IPS-15b (cell line): Measurements from ENCODE around the gene CYSRT1.
A peak's percentile ranks its signal among the peaks of the same experiment; 100 is the strongest.
"Not testable (repeated sequence)": the region's sequence is repeated elsewhere in the genome, so short reads cannot be mapped to it uniquely, and the experiment has no call there.

Experiments used
- H3K27me3 ChIP-seq: one replicate; pipeline ENCODE4 v1.6.1; 2013; ENCODE audit warnings: low read length; ENCODE audit not compliant: control insufficient read depth, insufficient read depth
- H3K36me3 ChIP-seq: one replicate; pipeline ENCODE4 v1.6.1; 2013; ENCODE audit warnings: low read length; ENCODE audit not compliant: control insufficient read depth, insufficient read depth
- H3K4me1 ChIP-seq: one replicate; pipeline ENCODE4 v1.6.1; 2013; ENCODE audit warnings: mild to moderate bottlenecking, low read length; ENCODE audit not compliant: control insufficient read depth, insufficient read depth
- H3K4me3 ChIP-seq: one replicate; pipeline ENCODE4 v1.5.1; 2013; ENCODE audit warnings: low read depth, low read length
- H3K9ac ChIP-seq: one replicate; pipeline ENCODE4 v1.6.1; 2013; ENCODE audit warnings: low read depth, mild to moderate bottlenecking, low read length
- H3K9me3 ChIP-seq: one replicate; pipeline ENCODE4 v1.6.1; 2013; ENCODE audit warnings: mild to moderate bottlenecking, low read length; ENCODE audit not compliant: control insufficient read depth, insufficient read depth

CYSRT1 gene

DNA sequence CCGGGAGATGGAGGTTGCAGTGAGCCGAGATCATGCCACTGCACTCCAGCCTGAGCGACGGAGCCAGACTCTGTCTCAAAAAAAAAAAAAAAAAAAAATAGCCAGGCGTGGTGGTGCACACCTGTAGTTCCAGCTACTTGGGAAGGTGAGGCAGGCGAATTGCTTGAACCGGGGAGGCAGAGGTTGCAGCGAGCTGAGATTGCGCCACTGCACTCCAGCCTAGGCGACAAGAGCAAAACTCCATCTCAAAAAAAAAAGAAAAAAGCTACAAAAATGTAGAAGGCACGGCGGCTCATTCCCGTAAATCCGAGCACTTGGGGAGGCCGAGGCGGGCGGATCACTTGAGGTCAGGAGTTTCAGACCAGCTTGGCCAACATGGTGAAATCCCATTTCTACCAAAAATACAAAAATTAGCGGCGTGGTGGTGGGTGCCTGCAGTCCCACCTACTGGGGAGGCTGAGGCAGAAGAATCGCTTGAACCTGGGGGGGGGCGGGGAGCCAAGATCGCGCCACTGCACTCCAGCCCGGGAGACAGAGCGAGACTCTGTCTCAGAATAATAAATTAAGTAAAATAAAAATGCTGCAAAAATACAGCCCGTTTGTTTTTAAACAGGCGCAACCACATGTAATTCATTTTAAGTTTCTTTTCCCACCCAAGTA is 14.7 kb downstream of the CYSRT1 start:
- not testable (repeated sequence) for H3K27me3 ChIP-seq, H3K9me3 ChIP-seq, H3K4me1 ChIP-seq
- Histone ChIP-seq H3K9ac (peak overlapping the region; percentile 83), H3K36me3 (peaks cover 19% of the 10 kb centered on the region), H3K4me3 (peak overlapping the region; percentile 75)

DNA sequence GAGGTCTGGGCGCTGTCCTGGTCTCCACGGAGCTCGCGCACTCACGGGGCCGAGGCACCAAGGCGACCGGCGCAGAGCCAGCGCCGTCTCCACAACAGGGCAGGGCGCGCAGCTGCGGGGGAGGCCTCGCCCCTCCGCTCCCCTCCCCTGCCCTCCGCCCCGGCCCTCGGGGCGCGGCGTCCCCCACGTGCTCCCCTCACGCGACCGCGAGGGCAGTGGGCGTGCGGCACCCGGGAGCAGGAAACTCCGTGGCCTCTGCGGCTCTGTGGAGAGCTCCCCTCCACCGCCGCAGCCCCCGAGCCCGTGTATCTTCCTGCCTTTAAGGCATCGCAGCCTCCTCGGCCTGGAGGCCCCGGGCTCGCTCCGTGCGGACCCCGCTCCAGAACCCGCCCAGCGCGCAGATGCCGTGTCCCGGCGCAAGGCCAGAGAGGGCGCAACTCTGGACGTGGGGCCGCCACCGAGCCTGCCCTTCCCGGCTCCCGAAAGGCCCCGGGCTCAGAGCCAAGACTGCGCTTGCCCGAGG is 15.4 kb downstream of the CYSRT1 start:
- Histone ChIP-seq H3K27me3 (no peaks in the 10 kb centered on the region), H3K4me1 (peaks cover 5% of the 10 kb centered on the region), H3K9ac (peak overlapping the region; percentile 83), H3K36me3 (peaks cover 19% of the 10 kb centered on the region), H3K4me3 (peak overlapping the region; percentile 75), H3K9me3 (no peaks in the 10 kb centered on the region)

DNA sequence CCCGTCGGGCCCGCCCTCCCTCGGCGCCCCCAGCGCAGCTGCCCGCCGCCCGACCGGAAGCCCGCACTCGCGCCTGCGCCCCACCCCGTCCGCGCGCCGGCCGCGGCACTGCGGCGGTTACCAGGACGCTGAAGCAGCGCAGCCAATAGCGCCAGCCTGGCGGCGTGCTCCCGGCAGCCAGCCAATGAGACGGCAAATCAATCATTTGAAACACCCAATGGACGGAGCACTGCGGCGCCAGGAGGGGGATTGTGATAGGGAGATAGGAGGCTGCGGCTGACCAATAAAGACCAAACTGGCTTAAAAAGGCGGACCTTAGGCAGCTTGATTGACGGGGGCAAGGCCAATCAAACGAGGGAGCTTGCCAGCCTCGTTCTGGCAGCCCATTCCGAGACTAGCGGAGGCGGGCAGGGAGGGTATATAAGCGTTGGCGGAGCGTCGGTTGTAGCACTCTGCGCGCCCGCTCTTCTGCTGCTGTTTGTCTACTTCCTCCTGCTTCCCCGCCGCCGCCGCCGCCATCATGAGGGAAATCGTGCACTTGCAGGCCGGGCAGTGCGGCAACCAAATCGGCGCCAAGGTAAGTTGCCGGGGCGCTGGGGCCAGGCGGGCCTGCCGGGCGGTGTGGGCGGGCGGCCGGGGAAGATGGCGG is 16.0 kb downstream of the CYSRT1 start, which contains the start of gene TUBB4B:
Gene TUBB4B (plus strand): TSS at position 447 of the 649 bp plus-strand sequence. CDS start 74 bp downstream, at position 521.
- H3K9me3 ChIP-seq = no peaks in the 10 kb centered on the region
- peak within 1 kb of the TSS; percentile 77 for H3K4me3 ChIP-seq
- H3K4me1 ChIP-seq = peaks cover 5% of the 10 kb centered on the region
- H3K9ac ChIP-seq = peak within 1 kb of the TSS; percentile 83
- peaks cover 19% of the 10 kb centered on the region for H3K36me3 ChIP-seq
- no peaks in the 10 kb centered on the region for H3K27me3 ChIP-seq

- Histone ChIP-seq H3K36me3 (peaks cover 19% of the 10 kb centered on the region), H3K4me1 (peaks cover 5% of the 10 kb centered on the region), H3K9ac (peak overlapping the region; percentile 81), H3K4me3 (peak overlapping the region; percentile 77), H3K9me3 (no peaks in the 10 kb centered on the region), H3K27me3 (no peaks in the 10 kb centered on the region)
These were observed 16.7 kb downstream of the CYSRT1 start for GRCh38 chr9:137241490-137242268.

- Histone ChIP-seq H3K27me3 (no peaks in the 10 kb centered on the region), H3K4me1 (peaks cover 5% of the 10 kb centered on the region), H3K4me3 (peak overlapping the region; percentile 77), H3K9ac (no peak overlapping the region), H3K9me3 (no peaks in the 10 kb centered on the region), H3K36me3 (peaks cover 19% of the 10 kb centered on the region)
These were observed 17.6 kb downstream of the CYSRT1 start for GRCh38 chr9:137242269-137243203.

DNA sequence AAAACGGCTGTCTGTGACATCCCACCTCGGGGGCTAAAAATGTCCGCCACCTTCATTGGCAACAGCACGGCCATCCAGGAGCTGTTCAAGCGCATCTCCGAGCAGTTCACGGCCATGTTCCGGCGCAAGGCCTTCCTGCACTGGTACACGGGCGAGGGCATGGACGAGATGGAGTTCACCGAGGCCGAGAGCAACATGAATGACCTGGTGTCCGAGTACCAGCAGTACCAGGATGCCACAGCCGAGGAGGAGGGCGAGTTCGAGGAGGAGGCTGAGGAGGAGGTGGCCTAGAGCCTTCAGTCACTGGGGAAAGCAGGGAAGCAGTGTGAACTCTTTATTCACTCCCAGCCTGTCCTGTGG is 18.3 kb downstream of the CYSRT1 start:
- H3K9me3 ChIP-seq, H3K9ac ChIP-seq, H3K27me3 ChIP-seq, H3K4me1 ChIP-seq, H3K4me3 ChIP-seq: not testable (repeated sequence)
- H3K36me3 ChIP-seq = peaks cover 19% of the 10 kb centered on the region

- Histone ChIP-seq H3K27me3 (no peaks in the 10 kb centered on the region), H3K9me3 (no peaks in the 10 kb centered on the region), H3K4me3 (no peak overlapping the region), H3K4me1 (peaks cover 5% of the 10 kb centered on the region), H3K9ac (no peak overlapping the region), H3K36me3 (peaks cover 19% of the 10 kb centered on the region)
These were observed 18.9 kb downstream of the CYSRT1 start for GRCh38 chr9:137243626-137244485.

- H3K9ac ChIP-seq = no peak overlapping the region
- H3K4me3 ChIP-seq = no peak overlapping the region
These were observed 19.8 kb downstream of the CYSRT1 start for GRCh38 chr9:137244486-137245449.

DNA sequence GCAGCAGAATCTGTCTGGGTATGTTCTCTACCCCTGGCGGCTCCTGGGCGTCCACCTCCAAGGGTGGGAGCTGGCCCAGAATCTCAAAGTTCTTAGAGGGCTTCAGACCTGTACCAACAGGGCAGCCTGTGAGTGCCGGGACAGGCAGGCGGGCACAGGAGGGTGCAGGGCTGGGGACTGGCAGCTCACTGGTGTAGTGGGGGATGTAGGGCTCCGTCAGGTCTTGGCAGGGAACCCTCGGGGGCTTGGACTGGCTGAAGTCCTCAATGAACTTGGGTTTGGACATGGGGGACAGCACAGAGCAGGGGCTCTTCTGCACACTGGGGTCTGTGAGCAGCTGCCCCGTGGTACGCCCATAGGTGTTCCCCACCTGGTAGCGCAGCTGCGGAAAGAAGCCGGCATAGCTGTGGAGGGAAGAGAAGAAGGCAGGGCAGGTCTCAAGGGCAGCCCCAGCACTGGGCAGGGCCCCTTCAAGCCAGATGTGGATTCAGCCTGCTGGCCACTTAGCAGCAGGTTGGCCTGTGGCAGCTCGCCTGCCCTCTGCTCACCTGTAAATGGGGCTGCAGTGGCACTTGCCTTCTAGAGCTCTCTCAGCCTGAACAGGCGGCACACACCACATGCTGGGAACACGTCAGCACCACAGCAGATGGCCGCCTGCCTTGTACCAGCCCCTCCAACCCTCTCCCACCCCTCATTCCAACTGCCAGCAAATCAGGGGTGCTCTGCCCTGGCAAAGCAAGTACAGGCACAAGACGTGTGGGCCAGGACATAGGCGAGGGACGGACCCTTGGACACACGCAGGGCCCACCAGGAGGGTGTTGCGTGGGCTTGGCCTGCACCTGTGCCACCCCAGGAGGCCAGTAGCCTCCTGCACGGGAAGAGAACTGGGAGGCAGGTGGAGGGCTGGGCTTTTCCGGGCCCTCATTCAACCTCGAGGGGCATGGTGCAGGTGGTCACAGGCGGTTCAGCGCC is 20.8 kb downstream of the CYSRT1 start:
- Histone ChIP-seq H3K9ac (no peak overlapping the region), H3K9me3 (no peaks in the 10 kb centered on the region), H3K27me3 (no peaks in the 10 kb centered on the region), H3K4me1 (peaks cover 5% of the 10 kb centered on the region), H3K36me3 (peaks cover 19% of the 10 kb centered on the region), H3K4me3 (no peak overlapping the region)

More at GRCh38 chr9:137244486-137245449, 19.8 kb downstream of the CYSRT1 start:
- Histone ChIP-seq H3K9me3 (no peaks in the 10 kb centered on the region), H3K36me3 (peaks cover 19% of the 10 kb centered on the region), H3K4me1 (peaks cover 5% of the 10 kb centered on the region), H3K27me3 (no peaks in the 10 kb centered on the region)
